T-helper 2 cell (primary cell): Measurements from ENCODE around the gene CA10.

Experiments
- DNase-seq, 5 experiments: peaks; one replicate each; pipeline versions ENCODE4 v3.0.0 to v3.0.0-alpha.2; 2012 to 2022

Gene CA10

GRCh38 chr17:51813140-51813783, 345.3 kb downstream of the CA10 start:
- no peak for DNase-seq

GRCh38 chr17:51807460-51807859, 351.1 kb downstream of the CA10 start:
- DNase-seq = no peak

- no peak for DNase-seq
Observed at GRCh38 chr17:51805765-51806164, 352.7 kb downstream of the CA10 start.

GRCh38 chr17:51805185-51805584, 353.3 kb downstream of the CA10 start:
- DNase-seq = no peak

- DNase-seq = no peak
Observed at GRCh38 chr17:51803161-51803560, 355.4 kb downstream of the CA10 start.

- no peak for DNase-seq
Observed at GRCh38 chr17:51802544-51802943, 356.0 kb downstream of the CA10 start.

GRCh38 chr17:51801626-51802025, 356.9 kb downstream of the CA10 start:
- DNase-seq = peak in 1 of 5 experiments; percentile 58

GRCh38 chr17:51799981-51800380, 358.5 kb downstream of the CA10 start:
- no peak for DNase-seq

GRCh38 chr17:51799240-51799639, 359.3 kb downstream of the CA10 start:
- no peak for DNase-seq

GRCh38 chr17:51797150-51797549, 361.4 kb downstream of the CA10 start:
- DNase-seq = no peak

GRCh38 chr17:51796026-51796425, 362.5 kb downstream of the CA10 start:
- DNase-seq = no peak

GRCh38 chr17:51795401-51795800, 363.1 kb downstream of the CA10 start:
- DNase-seq = no peak

- no peak for DNase-seq
Observed at GRCh38 chr17:51794466-51794865, 364.0 kb downstream of the CA10 start.

GRCh38 chr17:51793686-51794085, 364.8 kb downstream of the CA10 start:
- DNase-seq = no peak

- DNase-seq = peak in 1 of 5 experiments; percentile 83
Observed at GRCh38 chr17:51778842-51779241, 379.7 kb downstream of the CA10 start.

GRCh38 chr17:51770027-51770759, 388.3 kb downstream of the CA10 start:
- DNase-seq = peak in 1 of 5 experiments; percentile 78

- peak in 1 of 5 experiments; percentile 54 for DNase-seq
Observed at GRCh38 chr17:51769231-51769630, 389.3 kb downstream of the CA10 start.

- no peak for DNase-seq
Observed at GRCh38 chr17:51768706-51769105, 389.8 kb downstream of the CA10 start.

GRCh38 chr17:51767287-51767686, 391.2 kb downstream of the CA10 start:
- no peak for DNase-seq

- DNase-seq = no peak
Observed at GRCh38 chr17:51765282-51766135, 393.0 kb downstream of the CA10 start.

GRCh38 chr17:51764387-51764971, 394.0 kb downstream of the CA10 start:
- DNase-seq = peak in 3 of 5 experiments; percentile 11 to 86 (median 14)

GRCh38 chr17:51763058-51763457, 395.5 kb downstream of the CA10 start:
- no peak for DNase-seq

- peak in 1 of 5 experiments; percentile 73 for DNase-seq
Observed at GRCh38 chr17:51761105-51761504, 397.4 kb downstream of the CA10 start.
